ENCODE measurements around the gene CYLD.

CYLD gene

GRCh38 chr16:50763211-50763610, 21.3 kb downstream of the CYLD start:
- peaks cover 8% of the 10 kb centered on the region for H3K4me1 ChIP-seq (ENCODE audit: control insufficient read depth, insufficient read depth, low read length, unreplicated experiment)
- H3K27ac ChIP-seq (ENCODE audit: low read depth, low read length) = no peak overlapping the region
- no peak overlapping the region for H2AFZ ChIP-seq (ENCODE audit: low read length, unreplicated experiment)
- no peak overlapping the region for H3K4me3 ChIP-seq (ENCODE audit: low read depth, low read length)
- H3K27me3 ChIP-seq (ENCODE audit: insufficient read depth, low read length) = no peaks in the 10 kb centered on the region
- H3K36me3 ChIP-seq (ENCODE audit: insufficient read depth, low read length) = peaks cover 48% of the 10 kb centered on the region
- peaks cover 4% of the 10 kb centered on the region for H3K79me2 ChIP-seq (ENCODE audit: control insufficient read depth, insufficient read depth, low read length, unreplicated experiment)

- no peak overlapping the region for H3K27ac ChIP-seq (ENCODE audit: low read depth, low read length)
- H3K36me3 ChIP-seq (ENCODE audit: insufficient read depth, low read length) = peaks cover 49% of the 10 kb centered on the region
- H3K79me2 ChIP-seq (ENCODE audit: control insufficient read depth, insufficient read depth, low read length, unreplicated experiment) = peaks cover 4% of the 10 kb centered on the region
- H2AFZ ChIP-seq (ENCODE audit: low read length, unreplicated experiment) = no peak overlapping the region
- no peak overlapping the region for H3K4me3 ChIP-seq (ENCODE audit: low read depth, low read length)
- H3K4me1 ChIP-seq (ENCODE audit: control insufficient read depth, insufficient read depth, low read length, unreplicated experiment) = peaks cover 8% of the 10 kb centered on the region
- H3K27me3 ChIP-seq (ENCODE audit: insufficient read depth, low read length) = no peaks in the 10 kb centered on the region
Measured at GRCh38 chr16:50765260-50765659, 23.4 kb downstream of the CYLD start.

GRCh38 chr16:50765861-50766260, 24.0 kb downstream of the CYLD start:
- H3K79me2 ChIP-seq (ENCODE audit: control insufficient read depth, insufficient read depth, low read length, unreplicated experiment) = peaks cover 4% of the 10 kb centered on the region
- peaks cover 49% of the 10 kb centered on the region for H3K36me3 ChIP-seq (ENCODE audit: insufficient read depth, low read length)
- no peak overlapping the region for H3K27ac ChIP-seq (ENCODE audit: low read depth, low read length)
- H3K27me3 ChIP-seq (ENCODE audit: insufficient read depth, low read length) = no peaks in the 10 kb centered on the region
- H3K4me1 ChIP-seq (ENCODE audit: control insufficient read depth, insufficient read depth, low read length, unreplicated experiment) = peaks cover 9% of the 10 kb centered on the region
- no peak overlapping the region for H2AFZ ChIP-seq (ENCODE audit: low read length, unreplicated experiment)
- no peak overlapping the region for H3K4me3 ChIP-seq (ENCODE audit: low read depth, low read length)

GRCh38 chr16:50767197-50767596, 25.3 kb downstream of the CYLD start:
- H3K27me3 ChIP-seq (ENCODE audit: insufficient read depth, low read length) = no peaks in the 10 kb centered on the region
- H2AFZ ChIP-seq (ENCODE audit: low read length, unreplicated experiment) = no peak overlapping the region
- peaks cover 13% of the 10 kb centered on the region for H3K4me1 ChIP-seq (ENCODE audit: control insufficient read depth, insufficient read depth, low read length, unreplicated experiment)
- peaks cover 4% of the 10 kb centered on the region for H3K79me2 ChIP-seq (ENCODE audit: control insufficient read depth, insufficient read depth, low read length, unreplicated experiment)
- no peak overlapping the region for H3K4me3 ChIP-seq (ENCODE audit: low read depth, low read length)
- H3K27ac ChIP-seq (ENCODE audit: low read depth, low read length) = no peak overlapping the region
- peaks cover 49% of the 10 kb centered on the region for H3K36me3 ChIP-seq (ENCODE audit: insufficient read depth, low read length)

GRCh38 chr16:50771366-50771765, 29.5 kb downstream of the CYLD start:
- Histone ChIP-seq H3K27me3 (ENCODE audit: insufficient read depth, low read length) (no peaks in the 10 kb centered on the region), H3K36me3 (ENCODE audit: insufficient read depth, low read length) (peaks cover 24% of the 10 kb centered on the region), H3K4me3 (ENCODE audit: low read depth, low read length) (no peak overlapping the region), H3K4me1 (ENCODE audit: control insufficient read depth, insufficient read depth, low read length, unreplicated experiment) (peaks cover 4% of the 10 kb centered on the region), H3K79me2 (ENCODE audit: control insufficient read depth, insufficient read depth, low read length, unreplicated experiment) (peaks cover 12% of the 10 kb centered on the region), H3K27ac (ENCODE audit: low read depth, low read length) (peak overlapping the region; percentile 74), H2AFZ (ENCODE audit: low read length, unreplicated experiment) (no peak overlapping the region)

GRCh38 chr16:50774405-50774804, 32.5 kb downstream of the CYLD start:
- H3K27me3 ChIP-seq (ENCODE audit: insufficient read depth, low read length) = no peaks in the 10 kb centered on the region
- peaks cover 13% of the 10 kb centered on the region for H3K36me3 ChIP-seq (ENCODE audit: insufficient read depth, low read length)
- no peak overlapping the region for H3K27ac ChIP-seq (ENCODE audit: low read depth, low read length)
- no peak overlapping the region for H3K4me3 ChIP-seq (ENCODE audit: low read depth, low read length)
- peaks cover 12% of the 10 kb centered on the region for H3K79me2 ChIP-seq (ENCODE audit: control insufficient read depth, insufficient read depth, low read length, unreplicated experiment)
- peaks cover 4% of the 10 kb centered on the region for H3K4me1 ChIP-seq (ENCODE audit: control insufficient read depth, insufficient read depth, low read length, unreplicated experiment)
- H2AFZ ChIP-seq (ENCODE audit: low read length, unreplicated experiment) = no peak overlapping the region

- no peak overlapping the region for H3K4me3 ChIP-seq (ENCODE audit: low read depth, low read length)
- H3K79me2 ChIP-seq (ENCODE audit: control insufficient read depth, insufficient read depth, low read length, unreplicated experiment) = peaks cover 12% of the 10 kb centered on the region
Measured at GRCh38 chr16:50774960-50775359, 33.1 kb downstream of the CYLD start.

GRCh38 chr16:50776037-50776436, 34.2 kb downstream of the CYLD start:
- Histone ChIP-seq H3K79me2 (ENCODE audit: control insufficient read depth, insufficient read depth, low read length, unreplicated experiment) (peaks cover 12% of the 10 kb centered on the region), H3K27ac (ENCODE audit: low read depth, low read length) (no peak overlapping the region), H3K4me1 (ENCODE audit: control insufficient read depth, insufficient read depth, low read length, unreplicated experiment) (peaks cover 2% of the 10 kb centered on the region), H3K36me3 (ENCODE audit: insufficient read depth, low read length) (peaks cover 14% of the 10 kb centered on the region; the same call in 1 of the 2 replicates), H2AFZ (ENCODE audit: low read length, unreplicated experiment) (no peak overlapping the region), H3K4me3 (ENCODE audit: low read depth, low read length) (no peak overlapping the region), H3K27me3 (ENCODE audit: insufficient read depth, low read length) (no peaks in the 10 kb centered on the region)

More at GRCh38 chr16:50774960-50775359, 33.1 kb downstream of the CYLD start:
- Histone ChIP-seq H3K27ac (ENCODE audit: low read depth, low read length) (no peak overlapping the region), H3K4me1 (ENCODE audit: control insufficient read depth, insufficient read depth, low read length, unreplicated experiment) (peaks cover 4% of the 10 kb centered on the region), H3K36me3 (ENCODE audit: insufficient read depth, low read length) (peaks cover 14% of the 10 kb centered on the region; the same call in 1 of the 2 replicates), H3K27me3 (ENCODE audit: insufficient read depth, low read length) (no peaks in the 10 kb centered on the region), H2AFZ (ENCODE audit: low read length, unreplicated experiment) (no peak overlapping the region)

GRCh38 chr16:50778284-50779163, 36.6 kb downstream of the CYLD start:
- H2AFZ ChIP-seq (ENCODE audit: low read length, unreplicated experiment) = no peak overlapping the region
- no peaks in the 10 kb centered on the region for H3K27me3 ChIP-seq (ENCODE audit: insufficient read depth, low read length)
- no peak overlapping the region for H3K4me3 ChIP-seq (ENCODE audit: low read depth, low read length)
- no peak overlapping the region for H3K27ac ChIP-seq (ENCODE audit: low read depth, low read length)
- peaks cover 3% of the 10 kb centered on the region for H3K79me2 ChIP-seq (ENCODE audit: control insufficient read depth, insufficient read depth, low read length, unreplicated experiment)
- H3K4me1 ChIP-seq (ENCODE audit: control insufficient read depth, insufficient read depth, low read length, unreplicated experiment) = no peaks in the 10 kb centered on the region
- H3K36me3 ChIP-seq (ENCODE audit: insufficient read depth, low read length) = 0 out of 2 replicates have a peak, but pooled peaks cover 7% of the 10 kb centered on the region

GRCh38 chr16:50781043-50781442, 39.2 kb downstream of the CYLD start:
- no peaks in the 10 kb centered on the region for H3K4me1 ChIP-seq (ENCODE audit: control insufficient read depth, insufficient read depth, low read length, unreplicated experiment)
- no peaks in the 10 kb centered on the region for H3K27me3 ChIP-seq (ENCODE audit: insufficient read depth, low read length)
- no peak overlapping the region for H3K4me3 ChIP-seq (ENCODE audit: low read depth, low read length)
- H3K36me3 ChIP-seq (ENCODE audit: insufficient read depth, low read length) = peaks cover 19% of the 10 kb centered on the region; the same call in 1 of the 2 replicates
- H3K79me2 ChIP-seq (ENCODE audit: control insufficient read depth, insufficient read depth, low read length, unreplicated experiment) = no peaks in the 10 kb centered on the region
- no peak overlapping the region for H3K27ac ChIP-seq (ENCODE audit: low read depth, low read length)
- H2AFZ ChIP-seq (ENCODE audit: low read length, unreplicated experiment) = no peak overlapping the region

GRCh38 chr16:50781518-50781917, 39.6 kb downstream of the CYLD start:
- no peak overlapping the region for H3K4me3 ChIP-seq (ENCODE audit: low read depth, low read length)
- peaks cover 19% of the 10 kb centered on the region; the same call in 1 of the 2 replicates for H3K36me3 ChIP-seq (ENCODE audit: insufficient read depth, low read length)
- H3K4me1 ChIP-seq (ENCODE audit: control insufficient read depth, insufficient read depth, low read length, unreplicated experiment) = no peaks in the 10 kb centered on the region
- H3K27me3 ChIP-seq (ENCODE audit: insufficient read depth, low read length) = no peaks in the 10 kb centered on the region
- no peak overlapping the region for H2AFZ ChIP-seq (ENCODE audit: low read length, unreplicated experiment)
- H3K27ac ChIP-seq (ENCODE audit: low read depth, low read length) = no peak overlapping the region
- H3K79me2 ChIP-seq (ENCODE audit: control insufficient read depth, insufficient read depth, low read length, unreplicated experiment) = no peaks in the 10 kb centered on the region
